Measurements from ENCODE around the gene PCNX2.

DNA sequence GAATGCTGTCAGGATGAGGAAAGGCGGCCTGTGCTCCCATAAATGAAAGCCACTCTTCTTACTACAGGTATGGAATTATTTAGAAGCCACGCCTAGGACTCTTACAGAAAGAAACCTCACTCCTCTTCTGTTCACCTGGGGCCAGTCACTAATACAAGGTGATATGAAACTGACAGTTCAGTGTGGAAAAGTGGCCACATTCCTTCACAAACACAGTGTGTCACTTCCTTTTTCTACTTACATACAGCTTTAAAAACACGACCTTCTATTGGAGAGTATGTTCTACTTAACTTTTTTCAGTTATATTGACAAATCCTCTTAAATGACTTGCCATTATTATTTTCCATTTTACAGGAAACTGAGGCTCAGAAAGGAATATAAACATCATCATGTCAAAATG lies 163.1 kb downstream of the PCNX2 start:
- TF ChIP-seq, protein P1, sequence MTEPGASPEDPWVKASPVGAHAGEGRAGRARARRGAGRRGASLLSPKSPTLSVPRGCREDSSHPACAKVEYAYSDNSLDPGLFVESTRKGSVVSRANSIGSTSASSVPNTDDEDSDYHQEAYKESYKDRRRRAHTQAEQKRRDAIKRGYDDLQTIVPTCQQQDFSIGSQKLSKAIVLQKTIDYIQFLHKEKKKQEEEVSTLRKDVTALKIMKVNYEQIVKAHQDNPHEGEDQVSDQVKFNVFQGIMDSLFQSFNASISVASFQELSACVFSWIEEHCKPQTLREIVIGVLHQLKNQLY (CRISPR knock-in tag; IDR thresholded peaks at IDR 0.05), result no peak
- TF ChIP-seq, protein P2, sequence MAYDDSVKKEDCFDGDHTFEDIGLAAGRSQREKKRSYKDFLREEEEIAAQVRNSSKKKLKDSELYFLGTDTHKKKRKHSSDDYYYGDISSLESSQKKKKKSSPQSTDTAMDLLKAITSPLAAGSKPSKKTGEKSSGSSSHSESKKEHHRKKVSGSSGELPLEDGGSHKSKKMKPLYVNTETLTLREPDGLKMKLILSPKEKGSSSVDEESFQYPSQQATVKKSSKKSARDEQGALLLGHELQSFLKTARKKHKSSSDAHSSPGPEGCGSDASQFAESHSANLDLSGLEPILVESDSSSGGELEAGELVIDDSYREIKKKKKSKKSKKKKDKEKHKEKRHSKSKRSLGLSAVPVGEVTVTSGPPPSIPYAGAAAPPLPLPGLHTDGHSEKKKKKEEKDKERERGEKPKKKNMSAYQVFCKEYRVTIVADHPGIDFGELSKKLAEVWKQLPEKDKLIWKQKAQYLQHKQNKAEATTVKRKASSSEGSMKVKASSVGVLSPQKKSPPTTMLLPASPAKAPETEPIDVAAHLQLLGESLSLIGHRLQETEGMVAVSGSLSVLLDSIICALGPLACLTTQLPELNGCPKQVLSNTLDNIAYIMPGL (CRISPR knock-in tag; IDR thresholded peaks at IDR 0.05), result no peak
- TF ChIP-seq, protein P3, sequence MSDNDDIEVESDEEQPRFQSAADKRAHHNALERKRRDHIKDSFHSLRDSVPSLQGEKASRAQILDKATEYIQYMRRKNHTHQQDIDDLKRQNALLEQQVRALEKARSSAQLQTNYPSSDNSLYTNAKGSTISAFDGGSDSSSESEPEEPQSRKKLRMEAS (CRISPR knock-in tag; IDR thresholded peaks at IDR 0.05), result no peak
- TF ChIP-seq GABPB1 (CRISPR knock-in tag; IDR thresholded peaks at IDR 0.05) (no peak), SP1 (CRISPR knock-in tag; conservative IDR thresholded peaks at IDR 0.05) (no peak), ZNF138 (CRISPR knock-in tag; conservative IDR thresholded peaks at IDR 0.05) (no peak), FOXK1 (CRISPR knock-in tag; IDR thresholded peaks at IDR 0.05) (no peak), NFATC4 (CRISPR knock-in tag; IDR thresholded peaks at IDR 0.05) (no peak)
- TF ChIP-seq, protein P4, sequence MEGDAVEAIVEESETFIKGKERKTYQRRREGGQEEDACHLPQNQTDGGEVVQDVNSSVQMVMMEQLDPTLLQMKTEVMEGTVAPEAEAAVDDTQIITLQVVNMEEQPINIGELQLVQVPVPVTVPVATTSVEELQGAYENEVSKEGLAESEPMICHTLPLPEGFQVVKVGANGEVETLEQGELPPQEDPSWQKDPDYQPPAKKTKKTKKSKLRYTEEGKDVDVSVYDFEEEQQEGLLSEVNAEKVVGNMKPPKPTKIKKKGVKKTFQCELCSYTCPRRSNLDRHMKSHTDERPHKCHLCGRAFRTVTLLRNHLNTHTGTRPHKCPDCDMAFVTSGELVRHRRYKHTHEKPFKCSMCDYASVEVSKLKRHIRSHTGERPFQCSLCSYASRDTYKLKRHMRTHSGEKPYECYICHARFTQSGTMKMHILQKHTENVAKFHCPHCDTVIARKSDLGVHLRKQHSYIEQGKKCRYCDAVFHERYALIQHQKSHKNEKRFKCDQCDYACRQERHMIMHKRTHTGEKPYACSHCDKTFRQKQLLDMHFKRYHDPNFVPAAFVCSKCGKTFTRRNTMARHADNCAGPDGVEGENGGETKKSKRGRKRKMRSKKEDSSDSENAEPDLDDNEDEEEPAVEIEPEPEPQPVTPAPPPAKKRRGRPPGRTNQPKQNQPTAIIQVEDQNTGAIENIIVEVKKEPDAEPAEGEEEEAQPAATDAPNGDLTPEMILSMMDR (IDR thresholded peaks at IDR 0.05), result no peak
- TF ChIP-seq, protein P5, sequence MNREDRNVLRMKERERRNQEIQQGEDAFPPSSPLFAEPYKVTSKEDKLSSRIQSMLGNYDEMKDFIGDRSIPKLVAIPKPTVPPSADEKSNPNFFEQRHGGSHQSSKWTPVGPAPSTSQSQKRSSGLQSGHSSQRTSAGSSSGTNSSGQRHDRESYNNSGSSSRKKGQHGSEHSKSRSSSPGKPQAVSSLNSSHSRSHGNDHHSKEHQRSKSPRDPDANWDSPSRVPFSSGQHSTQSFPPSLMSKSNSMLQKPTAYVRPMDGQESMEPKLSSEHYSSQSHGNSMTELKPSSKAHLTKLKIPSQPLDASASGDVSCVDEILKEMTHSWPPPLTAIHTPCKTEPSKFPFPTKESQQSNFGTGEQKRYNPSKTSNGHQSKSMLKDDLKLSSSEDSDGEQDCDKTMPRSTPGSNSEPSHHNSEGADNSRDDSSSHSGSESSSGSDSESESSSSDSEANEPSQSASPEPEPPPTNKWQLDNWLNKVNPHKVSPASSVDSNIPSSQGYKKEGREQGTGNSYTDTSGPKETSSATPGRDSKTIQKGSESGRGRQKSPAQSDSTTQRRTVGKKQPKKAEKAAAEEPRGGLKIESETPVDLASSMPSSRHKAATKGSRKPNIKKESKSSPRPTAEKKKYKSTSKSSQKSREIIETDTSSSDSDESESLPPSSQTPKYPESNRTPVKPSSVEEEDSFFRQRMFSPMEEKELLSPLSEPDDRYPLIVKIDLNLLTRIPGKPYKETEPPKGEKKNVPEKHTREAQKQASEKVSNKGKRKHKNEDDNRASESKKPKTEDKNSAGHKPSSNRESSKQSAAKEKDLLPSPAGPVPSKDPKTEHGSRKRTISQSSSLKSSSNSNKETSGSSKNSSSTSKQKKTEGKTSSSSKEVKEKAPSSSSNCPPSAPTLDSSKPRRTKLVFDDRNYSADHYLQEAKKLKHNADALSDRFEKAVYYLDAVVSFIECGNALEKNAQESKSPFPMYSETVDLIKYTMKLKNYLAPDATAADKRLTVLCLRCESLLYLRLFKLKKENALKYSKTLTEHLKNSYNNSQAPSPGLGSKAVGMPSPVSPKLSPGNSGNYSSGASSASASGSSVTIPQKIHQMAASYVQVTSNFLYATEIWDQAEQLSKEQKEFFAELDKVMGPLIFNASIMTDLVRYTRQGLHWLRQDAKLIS (CRISPR knock-in tag; IDR thresholded peaks at IDR 0.05; ENCODE audit: borderline replicate concordance), result no peak
- TF ChIP-seq, protein P6, sequence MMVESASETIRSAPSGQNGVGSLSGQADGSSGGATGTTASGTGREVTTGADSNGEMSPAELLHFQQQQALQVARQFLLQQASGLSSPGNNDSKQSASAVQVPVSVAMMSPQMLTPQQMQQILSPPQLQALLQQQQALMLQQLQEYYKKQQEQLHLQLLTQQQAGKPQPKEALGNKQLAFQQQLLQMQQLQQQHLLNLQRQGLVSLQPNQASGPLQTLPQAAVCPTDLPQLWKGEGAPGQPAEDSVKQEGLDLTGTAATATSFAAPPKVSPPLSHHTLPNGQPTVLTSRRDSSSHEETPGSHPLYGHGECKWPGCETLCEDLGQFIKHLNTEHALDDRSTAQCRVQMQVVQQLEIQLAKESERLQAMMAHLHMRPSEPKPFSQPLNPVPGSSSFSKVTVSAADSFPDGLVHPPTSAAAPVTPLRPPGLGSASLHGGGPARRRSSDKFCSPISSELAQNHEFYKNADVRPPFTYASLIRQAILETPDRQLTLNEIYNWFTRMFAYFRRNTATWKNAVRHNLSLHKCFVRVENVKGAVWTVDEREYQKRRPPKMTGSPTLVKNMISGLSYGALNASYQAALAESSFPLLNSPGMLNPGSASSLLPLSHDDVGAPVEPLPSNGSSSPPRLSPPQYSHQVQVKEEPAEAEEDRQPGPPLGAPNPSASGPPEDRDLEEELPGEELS (CRISPR knock-in tag; IDR thresholded peaks at IDR 0.05), result no peak
- TF ChIP-seq, protein P7, sequence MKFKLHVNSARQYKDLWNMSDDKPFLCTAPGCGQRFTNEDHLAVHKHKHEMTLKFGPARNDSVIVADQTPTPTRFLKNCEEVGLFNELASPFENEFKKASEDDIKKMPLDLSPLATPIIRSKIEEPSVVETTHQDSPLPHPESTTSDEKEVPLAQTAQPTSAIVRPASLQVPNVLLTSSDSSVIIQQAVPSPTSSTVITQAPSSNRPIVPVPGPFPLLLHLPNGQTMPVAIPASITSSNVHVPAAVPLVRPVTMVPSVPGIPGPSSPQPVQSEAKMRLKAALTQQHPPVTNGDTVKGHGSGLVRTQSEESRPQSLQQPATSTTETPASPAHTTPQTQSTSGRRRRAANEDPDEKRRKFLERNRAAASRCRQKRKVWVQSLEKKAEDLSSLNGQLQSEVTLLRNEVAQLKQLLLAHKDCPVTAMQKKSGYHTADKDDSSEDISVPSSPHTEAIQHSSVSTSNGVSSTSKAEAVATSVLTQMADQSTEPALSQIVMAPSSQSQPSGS (CRISPR knock-in tag; IDR thresholded peaks at IDR 0.05; ENCODE audit: borderline replicate concordance, low read depth), result no peak
- TF ChIP-seq, protein P8, sequence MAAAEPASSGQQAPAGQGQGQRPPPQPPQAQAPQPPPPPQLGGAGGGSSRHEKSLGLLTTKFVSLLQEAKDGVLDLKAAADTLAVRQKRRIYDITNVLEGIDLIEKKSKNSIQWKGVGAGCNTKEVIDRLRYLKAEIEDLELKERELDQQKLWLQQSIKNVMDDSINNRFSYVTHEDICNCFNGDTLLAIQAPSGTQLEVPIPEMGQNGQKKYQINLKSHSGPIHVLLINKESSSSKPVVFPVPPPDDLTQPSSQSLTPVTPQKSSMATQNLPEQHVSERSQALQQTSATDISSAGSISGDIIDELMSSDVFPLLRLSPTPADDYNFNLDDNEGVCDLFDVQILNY (CRISPR knock-in tag; IDR thresholded peaks at IDR 0.05), result no peak

Data from WTC11 (cell line).